Panc1 (cell line): ENCODE measurements around the gene INIP.

Experiments used
- CTCF ChIP-seq: fragments of 450-650 bp; IDR thresholded peaks from 2 replicates; pipeline ENCODE4 v1.5.1; 2017; ENCODE audit warnings: mild to moderate bottlenecking
- POLR2AphosphoS5 ChIP-seq: IDR thresholded peaks from 2 replicates; pipeline ENCODE4 v1.6.1; 2012; ENCODE audit warnings: mild to moderate bottlenecking, low read depth, low read length, moderate library complexity
- TF ChIP-seq, protein P1 (sequence below), 2 experiments: IDR thresholded peaks; 2 replicates each; pipeline ENCODE4 v1.6.1; 2011 to 2012; ENCODE audit warnings: low read depth in 2 of 2, control low read depth in 1 of 2, low read length in 1 of 2, mild to moderate bottlenecking in 1 of 2, moderate library complexity in 1 of 2; ENCODE audit not compliant: insufficient read depth in 1 of 2

DNA sequence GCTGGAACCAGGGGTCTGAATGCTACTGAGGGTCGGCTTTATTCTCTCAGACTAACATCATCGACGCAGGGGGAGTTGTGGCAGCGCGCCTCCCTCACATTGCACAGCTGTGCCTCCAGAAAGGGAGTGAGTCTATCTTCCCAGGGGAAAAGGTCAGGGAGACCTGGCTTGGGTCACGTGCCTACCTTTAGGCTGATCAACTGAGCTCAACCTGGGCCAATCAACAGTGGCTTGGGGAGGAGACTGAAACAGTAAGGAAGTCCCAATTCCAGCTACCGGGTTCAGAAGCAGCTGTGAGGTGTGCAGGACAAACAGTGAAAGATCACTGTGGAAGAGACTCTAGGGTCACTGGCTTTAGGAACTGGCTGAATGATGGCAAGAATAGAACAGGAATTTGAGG lies 46.9 kb upstream of the INIP start:
- TF ChIP-seq, protein P1, sequence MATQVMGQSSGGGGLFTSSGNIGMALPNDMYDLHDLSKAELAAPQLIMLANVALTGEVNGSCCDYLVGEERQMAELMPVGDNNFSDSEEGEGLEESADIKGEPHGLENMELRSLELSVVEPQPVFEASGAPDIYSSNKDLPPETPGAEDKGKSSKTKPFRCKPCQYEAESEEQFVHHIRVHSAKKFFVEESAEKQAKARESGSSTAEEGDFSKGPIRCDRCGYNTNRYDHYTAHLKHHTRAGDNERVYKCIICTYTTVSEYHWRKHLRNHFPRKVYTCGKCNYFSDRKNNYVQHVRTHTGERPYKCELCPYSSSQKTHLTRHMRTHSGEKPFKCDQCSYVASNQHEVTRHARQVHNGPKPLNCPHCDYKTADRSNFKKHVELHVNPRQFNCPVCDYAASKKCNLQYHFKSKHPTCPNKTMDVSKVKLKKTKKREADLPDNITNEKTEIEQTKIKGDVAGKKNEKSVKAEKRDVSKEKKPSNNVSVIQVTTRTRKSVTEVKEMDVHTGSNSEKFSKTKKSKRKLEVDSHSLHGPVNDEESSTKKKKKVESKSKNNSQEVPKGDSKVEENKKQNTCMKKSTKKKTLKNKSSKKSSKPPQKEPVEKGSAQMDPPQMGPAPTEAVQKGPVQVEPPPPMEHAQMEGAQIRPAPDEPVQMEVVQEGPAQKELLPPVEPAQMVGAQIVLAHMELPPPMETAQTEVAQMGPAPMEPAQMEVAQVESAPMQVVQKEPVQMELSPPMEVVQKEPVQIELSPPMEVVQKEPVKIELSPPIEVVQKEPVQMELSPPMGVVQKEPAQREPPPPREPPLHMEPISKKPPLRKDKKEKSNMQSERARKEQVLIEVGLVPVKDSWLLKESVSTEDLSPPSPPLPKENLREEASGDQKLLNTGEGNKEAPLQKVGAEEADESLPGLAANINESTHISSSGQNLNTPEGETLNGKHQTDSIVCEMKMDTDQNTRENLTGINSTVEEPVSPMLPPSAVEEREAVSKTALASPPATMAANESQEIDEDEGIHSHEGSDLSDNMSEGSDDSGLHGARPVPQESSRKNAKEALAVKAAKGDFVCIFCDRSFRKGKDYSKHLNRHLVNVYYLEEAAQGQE (IDR thresholded peaks at IDR 0.05; ENCODE audit: insufficient read depth in 1 of 2, low read depth in 2 of 2, low read length in 1 of 2) = no peak
- TF ChIP-seq CTCF = no peak
- no peak for TF ChIP-seq POLR2AphosphoS5
